Measurements from ENCODE around the gene CHRNB2. TPM values are rescaled to one million over a fixed set of nuclear protein-coding genes. Genes with fewer than 3 reads are reported as not detected.

Gene CHRNB2
- total and polyA plus RNA-seq, 2 donors (not counting 3 experiments of a cell fraction or from before 2014, with no cell fraction given): not detected

DNA sequence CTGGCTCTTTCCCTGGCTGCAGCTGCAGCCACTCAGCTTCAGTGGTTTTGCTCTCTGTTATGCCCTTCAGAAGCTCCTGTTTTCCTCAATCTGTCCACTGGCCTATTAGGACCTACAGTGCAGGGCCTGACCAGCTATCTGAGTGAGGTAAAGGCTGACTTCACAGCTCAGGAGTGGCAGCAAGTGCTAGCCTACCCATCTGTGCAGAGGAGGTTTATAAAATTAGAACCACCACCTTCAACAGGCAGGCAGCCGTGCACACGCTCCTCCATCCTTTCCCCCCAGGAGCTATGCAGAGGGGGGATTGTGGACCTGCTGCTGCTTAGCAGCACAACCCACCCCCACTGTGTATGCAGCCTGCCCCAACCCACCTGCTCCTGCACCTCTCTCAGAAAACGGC is 32.1 kb downstream of the CHRNB2 start:
- CTCF ChIA-PET: interaction anchor here (1.1 to 1.4 kb wide), 2 partner anchors 34 to 40 kb away, joined by 3 read pairs; no protein-coding TSS in a partner anchor
- Histone ChIP-seq H3K36me3 (ENCODE audit: control insufficient read depth in 2 of 2, extremely low read depth in 1 of 2, insufficient read depth in 2 of 2, low read length in 2 of 2) (peaks cover 32 to 56% of the 10 kb centered on the region in 2 experiments), H3K4me3 (replicated peaks in 1 of 3; ENCODE audit: insufficient read depth in 1 of 3, low read depth in 1 of 3, low read length in 3 of 3) (no peak overlapping the region), H3K9me1 (replicated peaks; ENCODE audit: control insufficient read depth, extremely low read depth, insufficient read depth, low read length) (no peaks in the 10 kb centered on the region), H2AFZ (ENCODE audit: low read depth, low read length) (no peak overlapping the region), H3K79me2 (ENCODE audit: control insufficient read depth, insufficient read depth, low read length) (peaks cover 54% of the 10 kb centered on the region), H3K9me3 (replicated peaks; ENCODE audit: control insufficient read depth, insufficient read depth, low read length) (no peaks in the 10 kb centered on the region), H3K4me2 (ENCODE audit: insufficient read depth, low read length) (no peak overlapping the region), H3K9ac (replicated peaks; ENCODE audit: extremely low read depth, insufficient read depth, low read length) (no peak overlapping the region), H3K27ac (ENCODE audit: insufficient read depth, low read depth, low read length) (no peak overlapping the region), H4K20me1 (replicated peaks; ENCODE audit: control insufficient read depth, extremely low read depth, insufficient read depth, low read length) (no peaks in the 10 kb centered on the region), H3K4me1 (ENCODE audit: control insufficient read depth, extremely low read depth, insufficient read depth, low read length) (peaks cover 3% of the 10 kb centered on the region), H3K27me3 (ENCODE audit: control insufficient read depth in 2 of 2, insufficient read depth in 2 of 2, low read length in 2 of 2) (no peaks in the 10 kb centered on the region)
- no peak for DNase-seq (ENCODE audit: low read depth, low spot score)
- POLR2A ChIA-PET: no interaction called here
- no peak for FAIRE-seq
- TF ChIP-seq FOS (IDR thresholded peaks at IDR 0.05; ENCODE audit: borderline replicate concordance, insufficient read depth, low read length) (no peak), JUN (IDR thresholded peaks at IDR 0.05; ENCODE audit: borderline replicate concordance, insufficient read depth, insufficient read length, low read depth) (no peak), POLR2A (IDR thresholded peaks at IDR 0.05; ENCODE audit: low read depth, low read length) (no peak), POLR2AphosphoS5 (IDR thresholded peaks at IDR 0.05; ENCODE audit: insufficient read depth, low read depth, low read length) (no peak), EZH2 (IDR thresholded peaks at IDR 0.05; ENCODE audit: borderline replicate concordance, low read depth, low read length, severe bottlenecking) (no peak), MYC (IDR thresholded peaks at IDR 0.05; ENCODE audit: low read depth, low read length) (no peak), GATA2 (IDR thresholded peaks at IDR 0.05; ENCODE audit: insufficient read depth, insufficient read length, low read depth, low read length) (no peak)
- TF ChIP-seq, protein P1, sequence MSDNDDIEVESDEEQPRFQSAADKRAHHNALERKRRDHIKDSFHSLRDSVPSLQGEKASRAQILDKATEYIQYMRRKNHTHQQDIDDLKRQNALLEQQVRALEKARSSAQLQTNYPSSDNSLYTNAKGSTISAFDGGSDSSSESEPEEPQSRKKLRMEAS (IDR thresholded peaks at IDR 0.05; ENCODE audit: insufficient read depth, insufficient read length): no peak
- TF ChIP-seq, protein P2, sequence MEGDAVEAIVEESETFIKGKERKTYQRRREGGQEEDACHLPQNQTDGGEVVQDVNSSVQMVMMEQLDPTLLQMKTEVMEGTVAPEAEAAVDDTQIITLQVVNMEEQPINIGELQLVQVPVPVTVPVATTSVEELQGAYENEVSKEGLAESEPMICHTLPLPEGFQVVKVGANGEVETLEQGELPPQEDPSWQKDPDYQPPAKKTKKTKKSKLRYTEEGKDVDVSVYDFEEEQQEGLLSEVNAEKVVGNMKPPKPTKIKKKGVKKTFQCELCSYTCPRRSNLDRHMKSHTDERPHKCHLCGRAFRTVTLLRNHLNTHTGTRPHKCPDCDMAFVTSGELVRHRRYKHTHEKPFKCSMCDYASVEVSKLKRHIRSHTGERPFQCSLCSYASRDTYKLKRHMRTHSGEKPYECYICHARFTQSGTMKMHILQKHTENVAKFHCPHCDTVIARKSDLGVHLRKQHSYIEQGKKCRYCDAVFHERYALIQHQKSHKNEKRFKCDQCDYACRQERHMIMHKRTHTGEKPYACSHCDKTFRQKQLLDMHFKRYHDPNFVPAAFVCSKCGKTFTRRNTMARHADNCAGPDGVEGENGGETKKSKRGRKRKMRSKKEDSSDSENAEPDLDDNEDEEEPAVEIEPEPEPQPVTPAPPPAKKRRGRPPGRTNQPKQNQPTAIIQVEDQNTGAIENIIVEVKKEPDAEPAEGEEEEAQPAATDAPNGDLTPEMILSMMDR (IDR thresholded peaks at IDR 0.05; ENCODE audit: extremely low read depth in 1 of 2, insufficient read depth in 1 of 2, low read depth in 1 of 2, low read length in 2 of 2): no peak
- intact Hi-C loops (cut with micrococcal nuclease) (no loop called here), dilution Hi-C loops (cut with MboI; ENCODE audit: extremely low pct_ligation_motif_present, low sequenced_read_pairs) (no loop called here)
- BruUV-seq (replicated peaks): no TSS peak
